ENCODE results near the gene PLAGL2.

The PLAGL2 gene

DNA sequence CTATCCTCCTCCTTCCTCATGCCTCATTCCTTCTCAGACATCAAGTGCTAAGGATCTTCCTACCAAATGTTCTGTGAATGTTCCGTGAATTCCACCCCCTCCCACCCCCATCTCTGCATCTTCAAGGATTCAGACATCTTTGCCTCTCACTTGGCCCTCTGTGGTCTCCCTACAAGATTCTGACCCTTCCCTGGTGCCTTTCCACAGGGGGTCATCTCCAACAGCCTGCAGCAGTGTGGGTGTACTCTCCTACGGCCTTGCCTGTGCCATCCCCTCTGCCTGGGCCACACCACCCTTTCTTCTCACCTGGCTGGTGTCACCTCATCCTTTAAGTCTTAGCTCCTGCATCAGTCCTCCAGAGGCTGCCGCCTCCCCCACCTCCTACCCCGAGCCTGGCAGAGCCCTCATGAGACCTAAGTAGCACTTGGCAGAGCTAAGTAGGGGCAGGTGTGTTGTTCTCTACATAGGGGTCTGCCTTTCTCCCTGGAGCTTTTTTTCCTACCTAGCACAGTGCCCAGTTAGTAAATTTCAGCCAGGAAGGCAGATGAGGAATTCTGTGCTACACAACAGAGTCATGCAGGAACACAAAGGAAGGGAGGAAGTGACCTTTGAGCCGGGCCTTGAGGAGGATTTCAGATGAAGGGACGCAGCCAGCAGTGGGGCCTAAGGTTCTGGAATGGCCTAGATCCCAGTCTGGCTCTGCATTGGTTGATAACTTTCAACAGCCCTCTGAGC is 55.0 kb downstream of the PLAGL2 start:
- DNase-seq (ENCODE audit: low read depth, low spot score), result no peak

DNA sequence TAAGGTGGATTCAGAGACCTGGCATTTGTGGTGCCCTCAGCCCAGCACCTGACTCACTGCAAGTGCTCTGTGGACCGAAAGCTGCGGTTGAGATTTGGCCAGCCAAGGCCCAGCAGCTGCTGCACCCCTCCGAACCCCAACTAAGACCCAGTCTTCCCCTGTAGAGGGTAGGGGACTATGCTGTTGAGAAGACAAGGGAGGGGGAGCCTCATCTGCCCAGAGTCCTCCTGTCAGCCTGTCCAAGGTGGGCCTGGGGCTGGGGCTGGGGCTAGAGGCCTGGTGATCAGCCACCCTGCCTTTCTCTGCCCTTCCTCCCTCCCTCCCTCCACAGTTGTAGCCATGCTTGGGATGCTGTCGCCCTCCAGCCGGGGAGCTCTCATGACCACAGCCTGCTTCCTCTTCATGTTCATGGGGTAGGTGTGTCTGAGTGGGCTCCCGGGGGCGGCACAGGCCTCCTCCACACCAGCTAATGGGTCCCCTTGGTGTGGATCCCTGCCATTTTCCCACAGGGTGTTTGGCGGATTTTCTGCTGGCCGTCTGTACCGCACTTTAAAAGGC is 57.2 kb downstream of the PLAGL2 start:
- DNase-seq (ENCODE audit: low read depth, low spot score), result no peak

DNA sequence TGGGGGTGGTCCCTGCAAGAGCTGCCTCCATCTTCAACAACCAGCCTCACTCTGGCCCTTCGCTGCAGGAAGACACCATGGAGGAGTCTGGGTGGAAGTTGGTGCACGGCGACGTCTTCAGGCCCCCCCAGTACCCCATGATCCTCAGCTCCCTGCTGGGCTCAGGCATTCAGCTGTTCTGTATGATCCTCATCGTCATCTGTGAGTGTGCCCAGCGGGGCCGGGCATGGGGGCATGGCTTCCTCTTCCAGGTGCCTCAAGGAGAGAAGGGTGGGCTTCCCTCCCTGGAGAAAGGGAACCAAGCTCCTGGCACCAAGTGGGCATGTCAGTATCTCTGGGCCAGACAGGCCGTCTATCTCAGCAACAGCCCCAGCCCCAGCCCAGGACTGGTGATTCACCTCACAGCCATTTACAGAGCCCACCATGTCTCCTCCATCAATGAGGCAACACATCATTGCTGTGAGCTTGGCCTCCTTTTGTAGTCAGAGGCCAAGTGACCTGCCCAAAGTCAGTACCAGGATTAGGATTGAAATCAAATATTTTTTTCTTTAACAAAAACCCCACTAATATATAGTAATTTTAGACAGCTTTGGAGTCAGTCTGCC is 57.9 kb downstream of the PLAGL2 start:
- DNase-seq (ENCODE audit: low read depth, low spot score), result no peak

DNA sequence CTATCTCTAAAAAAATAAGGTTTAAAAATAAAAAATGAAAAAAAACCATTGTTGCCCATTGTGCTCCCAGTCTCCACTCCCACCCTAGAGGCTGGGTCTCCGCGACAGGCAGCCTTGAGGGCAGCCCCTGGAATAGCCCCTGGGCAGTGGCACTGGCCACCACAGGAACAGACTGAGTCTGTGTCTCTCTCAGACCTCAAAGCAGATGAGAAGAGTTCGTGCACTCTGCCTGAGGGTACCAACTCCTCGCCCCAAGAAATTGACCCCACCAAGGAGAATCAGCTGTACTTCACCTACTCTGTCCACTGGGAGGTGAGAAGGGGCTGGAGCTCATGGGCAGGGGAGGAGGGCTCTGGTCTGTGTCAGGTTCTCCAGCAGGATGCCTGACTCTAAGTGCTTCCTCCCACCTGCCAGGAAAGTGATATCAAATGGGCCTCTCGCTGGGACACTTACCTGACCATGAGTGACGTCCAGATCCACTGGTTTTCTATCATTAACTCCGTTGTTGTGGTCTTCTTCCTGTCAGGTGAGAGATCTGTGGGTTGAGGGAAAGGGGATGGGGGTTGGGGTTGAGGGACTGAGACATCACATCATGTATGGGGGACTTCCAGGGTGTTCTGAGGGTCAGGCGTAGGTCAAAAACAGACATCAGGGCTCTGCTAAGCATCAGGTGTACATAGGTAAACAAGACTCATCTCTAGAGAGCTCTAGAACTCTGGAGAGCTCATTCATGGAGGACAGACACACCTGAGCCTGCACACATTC is 62.5 kb downstream of the PLAGL2 start:
- DNase-seq (ENCODE audit: low read depth, low spot score), result no peak

DNA sequence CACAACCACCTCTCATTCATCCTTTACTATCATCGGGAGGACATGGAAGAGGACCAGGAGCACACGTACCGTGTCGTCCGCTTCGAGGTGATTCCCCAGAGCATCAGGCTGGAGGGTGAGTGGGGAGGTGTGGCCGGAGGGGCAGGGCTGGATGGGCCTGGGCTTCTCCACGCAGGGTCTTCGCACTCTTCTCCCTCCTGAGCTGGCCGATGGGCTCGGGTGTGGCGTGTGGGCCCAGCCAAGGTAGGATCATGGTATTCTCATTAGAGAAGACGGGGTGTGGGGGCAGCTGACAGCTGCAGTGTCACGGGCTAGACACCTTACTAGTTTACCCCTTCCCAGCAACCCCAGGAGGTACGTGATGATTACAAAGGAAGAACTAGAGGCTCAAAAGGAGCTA is 64.6 kb downstream of the PLAGL2 start:
- DNase-seq (ENCODE audit: low read depth, low spot score), result no peak

Measured in iPS DF 19.7 (cell line).